Middle frontal gyrus (tissue), 1 donor: ENCODE measurements around the gene PITPNC1.

Experiments
- DNase-seq: peaks from one replicate; pipeline ENCODE4 v3.0.0-alpha.2; 2015; ENCODE audit warnings: low spot score; ENCODE audit errors: extremely low spot score

PITPNC1 gene

DNA sequence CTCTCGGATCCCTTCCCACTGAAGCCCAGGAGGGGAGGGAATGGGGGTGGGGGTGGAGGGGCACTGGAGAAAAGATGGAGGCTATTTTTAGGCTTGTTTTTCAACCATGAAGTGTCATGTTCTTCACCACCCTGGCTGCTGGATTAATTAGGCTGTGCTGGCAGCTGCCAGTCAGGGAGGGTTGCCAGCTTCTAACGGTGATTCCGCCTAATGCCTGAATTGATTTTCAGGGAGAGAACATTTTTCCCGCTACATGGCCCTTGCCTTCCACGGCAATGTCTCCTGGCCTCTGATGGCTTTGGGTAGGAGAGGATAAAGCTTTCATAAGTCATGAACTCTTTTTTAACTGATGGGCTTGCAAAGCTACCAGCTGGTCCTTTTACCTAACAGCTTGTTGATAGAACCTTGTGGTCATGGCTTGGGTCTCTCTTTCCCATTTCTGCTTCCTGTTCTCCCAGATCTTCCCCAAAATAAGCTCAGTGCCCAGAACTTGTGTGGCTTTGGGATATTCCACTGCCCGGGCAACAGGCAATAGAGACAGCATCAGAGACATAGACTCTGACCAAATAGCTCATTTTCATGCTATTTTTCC lies 167.4 kb downstream of the PITPNC1 start:
- no peak for DNase-seq

DNA sequence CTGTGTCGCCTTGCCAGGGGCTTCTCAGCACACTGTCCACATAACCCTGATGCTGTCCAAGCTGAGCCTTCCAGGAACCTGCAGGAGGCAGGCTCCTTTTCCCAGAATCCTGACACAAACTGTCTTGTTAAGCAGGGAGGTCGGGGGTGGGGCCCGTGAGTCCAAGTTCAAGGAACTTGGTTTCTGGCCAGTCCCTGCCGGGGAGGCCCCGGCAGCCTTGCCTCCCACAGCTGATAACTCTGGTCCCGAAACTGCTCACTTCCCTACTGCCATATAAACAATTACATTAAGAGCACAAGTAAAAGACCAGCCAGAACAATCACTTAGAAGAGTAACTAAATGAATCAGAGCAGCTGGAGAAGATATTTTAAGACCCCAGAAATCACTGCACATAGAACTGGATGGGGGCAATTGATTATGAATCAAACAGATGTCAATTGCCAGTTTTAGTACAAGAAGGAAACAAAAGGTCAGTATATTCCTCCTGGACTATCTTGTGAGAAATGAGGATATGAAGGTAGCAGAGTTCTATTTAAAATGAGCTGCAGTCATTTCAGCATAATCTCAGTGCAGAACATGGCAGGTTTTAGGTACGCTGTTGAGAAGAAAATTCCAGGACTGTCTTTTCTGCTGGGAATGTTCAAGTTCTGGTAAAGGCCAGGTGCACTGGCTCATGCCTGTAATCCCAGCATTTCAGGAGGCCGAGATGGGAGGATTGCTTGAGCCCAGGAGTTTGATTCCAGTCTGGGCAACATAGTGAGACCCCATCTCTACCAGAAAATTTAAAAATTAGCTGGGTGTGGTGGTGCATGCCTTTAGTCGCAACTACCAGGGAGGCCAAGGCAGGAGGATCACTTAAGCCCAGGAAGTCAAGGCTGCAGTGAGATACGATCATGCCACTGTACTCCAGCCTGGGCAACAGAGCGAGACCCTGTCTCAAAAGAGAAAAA lies 169.8 kb downstream of the PITPNC1 start:
- no peak for DNase-seq

DNA sequence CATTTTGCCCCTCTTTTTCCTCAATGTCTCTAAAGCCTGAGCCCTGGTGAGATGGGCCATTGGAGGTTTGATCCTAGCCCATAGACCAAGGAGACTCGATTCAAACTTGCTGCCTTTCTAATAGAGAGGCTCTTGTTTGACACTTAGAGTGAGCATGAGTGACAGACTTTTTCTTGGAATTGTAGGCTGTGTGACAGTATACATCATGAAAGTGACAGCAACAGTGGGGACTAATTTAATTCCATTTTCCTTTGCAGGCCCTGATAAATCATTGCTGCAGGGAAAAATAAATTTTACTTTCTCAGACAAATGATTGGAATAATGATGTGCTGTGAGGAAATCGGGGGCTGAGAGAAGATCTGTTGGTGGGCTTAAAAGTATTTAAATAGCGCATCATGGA lies 171.6 kb downstream of the PITPNC1 start:
- no peak for DNase-seq

DNA sequence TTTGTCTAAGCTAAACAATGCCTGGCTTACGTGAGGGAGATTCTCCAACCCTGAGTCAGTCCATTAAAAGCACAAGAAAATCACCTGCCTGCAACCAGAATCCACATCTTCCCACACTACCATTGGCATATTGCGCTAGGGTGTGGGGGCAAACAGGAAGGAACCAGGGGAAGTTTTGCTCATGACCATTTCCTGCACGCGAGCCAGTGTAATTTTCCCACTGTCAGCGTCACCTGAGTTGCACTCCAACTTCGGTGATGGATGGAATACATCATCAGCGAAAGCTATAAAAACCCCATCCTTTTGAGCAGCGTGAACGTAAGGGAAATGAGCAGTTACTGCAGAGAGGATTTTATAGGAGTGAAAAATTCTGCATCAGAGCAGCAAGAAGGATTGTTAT lies 172.7 kb downstream of the PITPNC1 start:
- DNase-seq: no peak

DNA sequence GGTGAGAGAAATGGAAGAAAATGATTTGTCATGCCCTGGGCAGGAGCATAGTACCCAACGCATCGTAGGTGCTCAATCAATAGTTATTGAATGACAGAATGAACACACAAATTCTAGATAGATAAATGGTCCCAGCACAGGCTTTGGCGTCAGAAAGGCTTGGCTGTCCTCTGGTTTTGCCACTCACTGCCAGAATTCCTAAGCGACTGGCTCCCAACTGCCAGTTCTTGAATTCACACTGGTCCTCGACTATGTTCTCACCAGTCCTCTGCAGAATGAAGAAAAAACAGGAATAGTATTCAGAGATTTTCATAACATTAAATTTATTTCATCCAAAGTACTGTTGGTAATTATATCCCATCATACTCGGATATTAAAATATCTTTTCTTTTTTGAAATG lies 177.6 kb downstream of the PITPNC1 start:
- no peak for DNase-seq

DNA sequence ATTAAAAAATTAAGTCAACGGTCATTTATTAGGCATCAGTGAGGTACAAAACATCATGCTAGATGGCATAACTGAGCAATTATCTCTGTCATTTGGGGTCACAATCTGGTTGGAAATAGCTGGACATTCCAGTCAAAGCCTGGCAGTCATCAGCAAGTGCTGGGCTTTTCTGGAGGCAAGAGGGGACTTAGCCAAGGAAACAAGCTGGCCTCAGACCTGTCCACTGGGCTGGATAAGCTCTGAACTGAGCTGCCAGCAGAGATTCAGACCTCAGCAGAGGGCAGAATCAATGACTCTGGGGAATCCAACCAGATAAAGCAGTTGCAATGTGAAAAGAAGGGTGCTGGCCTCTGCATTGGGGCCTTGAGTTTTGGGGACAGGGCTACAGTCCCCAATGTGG lies 178.8 kb downstream of the PITPNC1 start:
- DNase-seq: no peak

DNA sequence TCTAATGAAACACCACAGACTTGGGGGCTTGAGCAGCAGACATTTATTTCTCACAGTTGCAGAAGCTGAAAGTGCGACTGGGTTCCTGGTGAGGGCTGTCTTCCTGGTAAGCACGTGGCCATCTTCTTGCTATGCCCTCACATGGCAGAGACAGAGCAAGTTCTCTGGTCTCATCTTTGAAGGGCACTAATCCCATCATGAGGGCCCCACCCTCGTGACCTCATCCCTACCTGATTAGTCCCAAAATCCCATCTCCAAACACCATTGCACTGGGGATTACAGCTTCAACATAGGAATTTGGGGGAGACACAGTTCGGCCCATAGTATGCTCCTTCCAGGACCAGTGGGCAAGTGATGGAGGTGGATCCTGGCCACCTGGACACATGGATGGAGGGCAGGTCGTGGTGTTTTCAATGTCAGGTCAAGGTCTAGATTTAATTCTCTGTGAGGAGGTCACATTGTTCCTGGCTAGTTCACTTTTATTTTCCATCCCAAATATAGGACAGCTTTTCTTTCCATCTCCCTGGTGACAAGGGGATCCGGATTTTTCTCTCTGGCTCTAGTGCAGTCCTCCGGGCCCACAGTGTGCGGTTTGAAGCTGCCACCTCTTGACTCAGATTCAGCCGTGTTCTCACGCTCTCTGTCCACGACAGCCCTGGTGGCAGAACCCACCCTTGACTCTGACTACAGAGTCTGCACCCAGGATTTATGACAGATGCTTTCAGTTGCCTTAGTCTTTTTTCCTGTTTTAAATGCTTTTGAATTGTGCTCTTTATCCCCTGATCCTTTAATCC lies 180.2 kb downstream of the PITPNC1 start:
- DNase-seq: no peak

DNA sequence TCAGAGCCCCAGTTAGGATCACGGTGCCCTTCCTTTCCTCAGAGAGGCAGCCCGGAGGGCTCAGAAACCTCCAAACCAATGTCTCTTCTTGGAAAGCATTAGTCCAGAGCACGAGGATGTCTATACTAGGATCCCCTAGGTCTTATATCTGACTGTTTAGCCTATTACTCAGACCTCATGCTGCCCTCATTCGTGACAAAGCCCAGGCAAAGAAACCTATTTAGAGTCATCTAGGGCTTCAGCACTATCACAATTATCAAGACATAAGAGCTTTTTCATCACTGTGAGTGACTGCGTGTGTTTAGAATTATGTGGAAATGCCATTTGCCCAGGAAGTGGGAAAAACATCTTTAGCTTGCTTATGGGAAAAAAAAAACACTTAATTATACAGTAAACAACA lies 180.8 kb downstream of the PITPNC1 start:
- DNase-seq: no peak

DNA sequence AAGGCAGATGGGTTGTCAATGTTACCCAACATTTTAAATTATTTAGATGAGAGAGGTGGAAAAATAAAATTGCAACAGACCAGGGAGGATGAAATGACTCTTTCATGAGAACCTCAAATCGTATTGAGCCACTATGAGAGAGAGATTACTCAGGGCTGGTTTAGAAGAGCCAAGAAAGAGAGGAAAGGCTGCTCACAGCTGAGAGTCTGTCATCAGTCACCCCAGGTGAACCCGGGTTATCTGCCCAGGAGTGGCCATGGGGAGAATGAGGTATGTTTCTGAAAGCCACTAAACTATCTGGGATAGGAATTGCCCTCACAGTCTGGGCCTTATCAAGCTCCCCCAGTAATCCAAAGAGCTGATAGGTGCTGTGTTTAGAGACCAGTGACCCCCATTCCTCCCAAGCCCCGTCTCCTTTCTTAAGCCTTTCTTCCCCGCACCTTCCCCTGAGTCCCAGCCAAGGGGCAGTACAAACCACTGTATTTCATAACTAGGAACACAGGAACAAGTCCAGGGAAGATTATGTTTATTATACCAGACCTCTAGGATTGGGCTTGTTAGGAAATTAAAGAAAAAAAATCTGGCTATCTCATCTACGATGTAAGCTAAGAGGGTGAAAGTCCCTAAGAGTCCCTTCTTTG lies 181.8 kb downstream of the PITPNC1 start:
- no peak for DNase-seq

DNA sequence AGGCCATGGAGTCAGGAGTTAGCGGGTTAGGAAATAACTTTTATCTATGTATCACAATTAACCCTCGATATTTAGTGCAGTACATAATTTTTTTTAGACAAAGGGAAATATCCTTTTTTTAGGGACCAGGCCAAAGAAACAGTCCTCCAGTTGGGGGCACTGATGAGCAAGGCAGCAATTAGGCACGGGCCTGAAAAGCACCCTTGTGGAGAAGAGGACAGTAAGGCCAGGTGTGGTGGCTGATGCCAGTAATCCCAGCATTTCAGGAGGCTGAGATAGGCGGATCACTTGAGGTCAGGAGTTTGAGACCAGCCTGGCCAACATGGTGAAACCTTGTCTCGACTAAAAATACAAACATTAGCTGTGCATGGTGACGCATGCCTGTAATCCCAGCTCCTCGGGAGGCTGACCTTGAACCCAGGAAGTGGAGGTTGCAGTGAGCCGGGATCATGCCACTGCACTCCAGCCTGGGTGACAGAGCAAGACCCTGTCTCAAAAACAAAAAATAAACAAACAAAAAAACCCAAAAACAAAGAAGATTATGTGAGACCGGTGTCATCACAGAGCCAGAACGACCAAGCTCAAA lies 182.4 kb downstream of the PITPNC1 start:
- no peak for DNase-seq

DNA sequence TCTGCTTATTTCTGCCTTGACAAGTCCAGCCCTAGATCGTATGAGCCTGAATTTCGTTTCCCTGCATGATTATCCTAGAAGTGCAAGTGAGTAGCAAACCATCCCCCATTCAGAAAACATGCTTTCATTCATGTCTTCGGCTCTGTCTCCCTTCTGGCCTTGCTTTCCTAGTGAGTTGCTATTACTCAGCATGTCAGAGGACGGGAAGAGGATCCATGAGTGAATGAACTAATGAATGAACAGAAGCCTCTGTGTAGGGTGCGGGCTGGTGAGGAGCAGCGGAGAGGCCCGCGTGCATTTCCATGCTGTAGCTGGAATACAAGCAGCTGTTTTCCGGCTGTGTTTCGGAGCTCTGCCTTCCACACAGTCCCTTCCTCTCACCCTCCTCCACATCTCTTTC lies 184.9 kb downstream of the PITPNC1 start:
- no peak for DNase-seq

DNA sequence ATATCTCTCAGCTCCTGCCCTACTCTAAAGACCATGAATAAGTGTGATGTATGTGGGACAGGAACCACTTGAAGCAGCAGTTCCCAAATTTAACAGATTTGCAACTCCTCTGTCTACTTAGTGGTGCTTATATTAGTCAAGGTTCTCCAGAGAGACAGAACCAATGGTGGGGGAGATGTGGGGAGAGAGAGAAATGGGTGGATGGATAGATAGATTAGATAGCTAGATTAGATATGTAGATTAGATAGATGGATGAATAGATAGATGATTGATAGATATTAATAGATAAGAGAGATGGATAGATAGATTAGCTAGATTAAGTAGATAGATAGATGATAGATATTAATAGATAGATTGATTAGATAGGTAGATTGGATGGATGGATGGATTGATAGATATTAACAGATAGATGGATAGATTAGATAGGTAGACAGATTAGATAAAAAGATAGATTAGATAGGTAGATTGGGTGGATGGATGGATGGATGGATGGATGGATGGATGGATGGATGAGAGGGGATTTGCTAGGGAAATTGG lies 186.7 kb downstream of the PITPNC1 start:
- DNase-seq: no peak

DNA sequence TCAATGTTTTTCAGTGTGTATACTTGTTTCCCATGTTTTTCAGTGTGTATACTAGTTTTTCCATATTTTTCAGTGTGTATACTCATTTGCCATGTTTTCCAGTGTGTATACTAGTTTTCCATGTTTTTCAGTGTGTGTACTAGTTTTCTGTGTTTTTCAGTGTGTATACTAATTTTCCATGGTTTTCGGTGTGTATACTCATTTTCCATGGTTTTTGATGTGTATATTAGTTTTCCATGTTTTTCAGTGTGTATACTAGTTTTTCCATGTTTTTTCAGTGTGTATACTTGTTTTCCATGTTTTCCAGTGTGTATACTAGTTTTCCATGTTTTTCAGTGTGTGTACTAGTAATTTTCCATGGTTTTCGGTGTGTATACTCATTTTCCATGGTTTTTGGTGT lies 188.0 kb downstream of the PITPNC1 start:
- DNase-seq: no peak

DNA sequence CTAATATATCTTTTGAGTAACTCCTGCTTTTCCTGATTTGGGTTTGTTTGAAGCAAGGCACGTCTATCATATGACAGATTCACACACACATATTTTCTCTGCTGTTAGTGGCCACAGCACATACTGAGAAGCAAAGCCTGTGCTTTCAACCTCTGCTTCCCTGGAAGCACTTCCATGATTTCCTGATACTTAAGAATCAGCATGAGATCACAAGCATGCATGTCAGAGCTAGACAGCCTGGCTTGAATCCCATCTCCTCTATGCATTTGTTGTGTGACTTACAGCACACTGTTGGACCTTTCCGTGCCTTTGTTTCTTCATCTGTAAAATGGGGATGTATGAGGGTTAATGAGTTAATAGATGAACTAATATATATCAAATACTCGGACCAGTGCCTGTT lies 189.6 kb downstream of the PITPNC1 start:
- DNase-seq: no peak

DNA sequence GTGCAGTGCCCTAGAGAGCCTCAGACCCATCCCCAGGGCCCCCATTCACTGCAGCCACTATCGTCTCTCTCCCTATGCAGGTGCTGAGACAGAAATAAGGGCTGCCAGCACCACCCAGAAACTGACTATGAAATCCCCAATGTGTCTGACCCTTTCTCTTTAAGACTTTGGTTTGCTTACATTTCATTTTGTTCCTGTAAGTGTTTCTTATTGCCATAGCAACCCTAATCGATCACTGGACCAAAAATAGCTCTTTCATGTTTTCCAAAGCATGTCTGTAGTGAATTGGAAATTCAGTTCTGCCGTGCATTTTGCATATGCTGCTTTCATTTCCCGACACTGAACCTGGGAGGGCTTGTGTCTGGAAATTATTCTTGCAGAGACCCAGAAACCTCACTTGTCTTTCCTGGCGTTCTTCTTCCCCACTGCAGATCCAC lies 192.0 kb downstream of the PITPNC1 start:
- no peak for DNase-seq

DNA sequence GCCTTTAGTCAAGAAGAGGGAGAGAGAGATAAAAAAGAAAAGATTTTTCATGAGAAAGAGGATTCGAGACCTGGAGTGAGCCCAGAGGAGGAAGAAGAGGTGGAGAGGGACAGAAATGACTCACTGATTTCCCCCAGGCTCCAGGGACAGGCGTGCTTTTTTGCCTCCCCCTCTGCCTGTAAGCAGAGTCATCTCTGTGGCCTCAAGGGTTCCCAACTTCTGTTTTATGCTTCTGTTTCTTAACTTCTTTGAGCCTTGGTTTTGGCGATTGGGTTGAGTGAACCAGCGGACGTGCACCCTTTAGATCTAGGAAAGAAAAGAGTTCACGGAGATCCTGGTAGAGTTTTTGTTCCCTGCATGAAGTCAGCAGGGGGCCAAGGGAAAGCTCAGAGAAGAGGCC lies 192.8 kb downstream of the PITPNC1 start:
- DNase-seq: no peak

DNA sequence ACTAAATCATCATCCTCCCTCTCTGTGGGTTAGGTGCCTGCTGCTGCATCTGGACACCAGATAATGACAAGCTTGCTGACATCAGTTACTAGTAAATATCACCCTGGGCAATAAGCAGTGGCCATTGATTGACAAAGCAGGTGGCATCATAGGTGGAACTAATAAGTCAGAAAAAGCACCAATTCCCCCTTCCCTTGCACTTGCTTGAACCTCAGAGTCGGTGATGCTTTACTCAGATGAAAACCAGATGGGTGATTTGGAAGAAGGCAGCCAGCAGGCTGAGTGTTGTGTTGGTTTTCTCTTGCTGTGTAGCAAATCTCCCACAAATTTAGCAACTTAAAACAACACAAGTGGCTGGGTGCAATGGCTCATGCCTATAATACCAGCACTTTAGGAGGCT lies 193.7 kb downstream of the PITPNC1 start:
- no peak for DNase-seq

DNA sequence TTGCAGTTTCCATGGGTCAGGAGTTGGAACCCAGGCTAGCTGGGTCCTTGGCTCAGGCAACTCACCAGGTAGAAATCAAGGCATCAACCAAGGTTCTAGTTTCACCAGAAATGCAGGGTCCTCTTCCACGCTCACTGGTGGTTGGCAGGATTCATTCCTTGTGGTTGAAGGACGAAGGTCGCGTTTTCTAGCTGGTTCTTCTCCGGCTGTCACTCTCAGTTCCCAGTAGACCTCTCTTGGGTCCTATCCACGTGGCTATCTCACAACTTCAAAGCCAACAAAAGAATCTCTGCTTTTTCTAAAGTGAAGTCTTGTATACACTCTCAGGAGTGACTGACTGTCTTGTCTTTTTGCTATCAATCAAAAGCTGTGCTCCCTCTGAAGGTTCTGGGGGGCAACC lies 194.4 kb downstream of the PITPNC1 start:
- no peak for DNase-seq

DNA sequence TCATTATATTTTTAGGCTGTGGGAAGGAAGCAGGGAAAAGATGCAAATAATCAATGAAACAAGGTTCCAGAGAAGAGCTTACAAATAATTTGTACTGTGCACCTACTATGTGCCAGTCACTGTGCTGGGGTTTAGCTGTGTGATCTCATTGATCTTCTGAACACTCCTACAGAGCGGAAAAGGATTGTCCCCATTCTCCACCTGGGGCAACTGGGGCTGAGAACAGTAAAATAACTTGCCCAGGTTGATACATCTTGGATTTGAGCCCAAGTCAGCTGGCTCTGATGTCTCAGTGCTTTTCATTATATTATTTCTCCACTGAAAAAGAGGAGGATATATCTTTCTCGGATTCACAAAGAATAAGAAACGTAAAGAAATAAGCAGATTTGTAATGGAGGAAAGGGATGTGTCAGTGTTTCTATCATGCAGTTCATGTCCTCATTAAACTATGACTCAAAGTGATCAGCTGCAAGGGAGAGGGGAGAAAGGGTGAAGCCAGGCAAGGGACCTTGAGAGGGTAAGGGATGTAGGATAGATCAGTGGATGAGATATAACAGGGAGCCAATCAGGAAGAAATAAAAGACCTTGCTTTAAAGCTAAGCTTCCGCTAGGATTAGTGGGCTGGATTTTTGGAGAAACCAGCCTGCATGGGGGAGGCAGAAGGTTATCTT lies 197.0 kb downstream of the PITPNC1 start:
- no peak for DNase-seq

DNA sequence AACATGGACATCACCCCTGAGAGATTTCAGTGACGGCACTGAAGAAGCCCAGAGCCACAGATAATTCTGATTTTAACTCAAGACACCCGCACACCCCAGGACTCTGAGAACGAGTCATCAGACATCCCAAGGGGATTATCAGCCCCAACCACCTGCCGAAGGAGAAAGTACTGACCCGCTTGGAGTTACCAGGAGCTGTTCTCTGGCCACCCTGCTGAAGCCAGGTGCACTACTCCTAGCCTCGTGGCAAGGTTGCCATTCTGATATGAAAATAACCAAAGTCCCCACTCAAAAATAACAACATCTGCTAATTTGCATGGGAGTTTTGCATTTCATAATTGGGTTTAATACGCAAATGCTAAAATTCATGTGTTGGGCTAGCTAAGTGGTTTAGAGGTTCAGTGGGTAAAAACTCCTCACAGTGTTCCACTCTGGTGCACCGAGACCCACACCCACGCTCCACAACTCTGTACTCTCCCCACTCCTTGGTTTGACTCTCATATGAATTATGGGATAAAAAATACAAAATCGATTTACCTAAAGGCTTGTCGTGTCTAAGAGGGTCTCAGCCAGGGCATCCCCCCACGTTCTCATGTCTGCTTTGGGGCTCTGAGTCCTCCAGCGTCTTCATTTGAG lies 197.7 kb downstream of the PITPNC1 start:
- DNase-seq: no peak
